HG03442 (cell line): ENCODE results near the gene TXLNA.

ENCODE experiments used
- ATAC-seq: cut with Tn5 transposase; IDR thresholded peaks from one replicate; pipeline ENCODE4 v1.9.1; 2021; ENCODE audit warnings: mild to moderate bottlenecking, moderate library complexity; ENCODE audit not compliant: unreplicated experiment

The TXLNA gene

GRCh38 chr1:32208469-32208868, 29.0 kb downstream of the TXLNA start:
- no peak for ATAC-seq

GRCh38 chr1:32208891-32209328, 29.4 kb downstream of the TXLNA start, which contains the start of gene DCDC2B:
TSS of gene DCDC2B (plus strand) at chr1:32209089. CDS start at chr1:32209094, 5 bp downstream.
- ATAC-seq: no peak

GRCh38 chr1:32215629-32216480, 36.4 kb downstream of the TXLNA start:
- ATAC-seq: no peak

- ATAC-seq: no peak
Measured at GRCh38 chr1:32216566-32216965, 37.1 kb downstream of the TXLNA start.

- ATAC-seq: no peak
Measured at GRCh38 chr1:32219022-32219421, 39.5 kb downstream of the TXLNA start.

GRCh38 chr1:32220746-32221580, 41.5 kb downstream of the TXLNA start:
- ATAC-seq: no peak

- ATAC-seq: no peak
Measured at GRCh38 chr1:32221581-32221979, 42.1 kb downstream of the TXLNA start.

GRCh38 chr1:32221980-32222755, 42.7 kb downstream of the TXLNA start, which contains the start of the genes EIF3I and TMEM234:
TSS of gene EIF3I (plus strand) at chr1:32222407. CDS start at chr1:32222442, 35 bp downstream.
TSS of gene TMEM234 (minus strand) at chr1:32222353. CDS start at chr1:32222322, 31 bp downstream.
- ATAC-seq: peak; percentile 95

- ATAC-seq: no peak
Measured at GRCh38 chr1:32223683-32224082, 44.2 kb downstream of the TXLNA start.

- no peak for ATAC-seq
Measured at GRCh38 chr1:32224285-32224684, 44.8 kb downstream of the TXLNA start.

- ATAC-seq: no peak
Measured at GRCh38 chr1:32228771-32229170, 49.3 kb downstream of the TXLNA start.

GRCh38 chr1:32231843-32232432, 52.5 kb downstream of the TXLNA start:
- no peak for ATAC-seq

- no peak for ATAC-seq
Measured at GRCh38 chr1:32232558-32233304, 53.3 kb downstream of the TXLNA start.

- no peak for ATAC-seq
Measured at GRCh38 chr1:32234792-32235191, 55.3 kb downstream of the TXLNA start.

GRCh38 chr1:32239337-32239736, 59.9 kb downstream of the TXLNA start:
- ATAC-seq: no peak

GRCh38 chr1:32239790-32240139, 60.3 kb downstream of the TXLNA start:
- ATAC-seq: no peak

- ATAC-seq: no peak
Measured at GRCh38 chr1:32240140-32240951, 60.9 kb downstream of the TXLNA start.

- no peak for ATAC-seq
Measured at GRCh38 chr1:32241001-32241763, 61.7 kb downstream of the TXLNA start.
